Fibroblast of lung (primary cell): ENCODE data around the gene ANKRD35. TPM values are rescaled to one million over a fixed set of nuclear protein-coding genes. Genes with fewer than 3 reads are reported as not detected.
A peak's percentile ranks its signal among the peaks of the same experiment; 100 is the strongest.

Experiments
- DNase-seq, 2 donors: peaks; one replicate each; pipeline versions ENCODE4 v3.0.0 to v3.0.0-alpha.2; 2010; ENCODE audit warnings: low read depth in 2 of 2
- H2AFZ ChIP-seq: 2 replicates; pipeline ENCODE4 v1.5.1; 2012; ENCODE audit warnings: low read length, control low read depth, inconsistent platforms
- H3K27ac ChIP-seq: 2 replicates; pipeline ENCODE4 v1.5.1; 2011; ENCODE audit warnings: low read length, control low read depth; ENCODE audit not compliant: insufficient read depth
- H3K27me3 ChIP-seq: 2 replicates; pipeline ENCODE4 v1.5.1; 2011; ENCODE audit warnings: mild to moderate bottlenecking, low read length; ENCODE audit not compliant: control insufficient read depth, insufficient read depth
- H3K36me3 ChIP-seq: 2 replicates; pipeline ENCODE4 v1.5.1; 2011; ENCODE audit warnings: low read length; ENCODE audit not compliant: control insufficient read depth, insufficient read depth
- H3K4me1 ChIP-seq: 2 replicates; pipeline ENCODE4 v1.5.1; 2011; ENCODE audit warnings: low read length; ENCODE audit not compliant: control insufficient read depth, insufficient read depth; ENCODE audit errors: extremely low read depth
- H3K4me2 ChIP-seq: 2 replicates; pipeline ENCODE4 v1.5.1; 2011; ENCODE audit warnings: low read length, control low read depth; ENCODE audit not compliant: insufficient read depth; ENCODE audit errors: extremely low read depth
- H3K4me3 ChIP-seq, 4 experiments: fragments of 200-600 bp in 1 of 4; sonication (generic) in 1 of 4; replicated peaks in 1 of 4; 2 replicates each; pipeline ENCODE4 v1.5.1; 2011 to 2016; ENCODE audit warnings: low read length in 4 of 4, low read depth in 3 of 4, mild to moderate bottlenecking in 3 of 4, control low read depth in 2 of 4, inconsistent platforms in 1 of 4, mixed read lengths in 1 of 4; ENCODE audit not compliant: insufficient read depth in 1 of 4; ENCODE audit errors: control extremely low read depth in 1 of 4
- H3K79me2 ChIP-seq: 2 replicates; pipeline ENCODE4 v1.5.1; 2012; ENCODE audit warnings: mild to moderate bottlenecking, low read length, inconsistent platforms; ENCODE audit not compliant: control insufficient read depth, insufficient read depth
- H3K9ac ChIP-seq: 2 replicates; pipeline ENCODE4 v1.5.1; 2011; ENCODE audit warnings: mild to moderate bottlenecking, low read length, control low read depth; ENCODE audit not compliant: insufficient read depth
- H3K9me3 ChIP-seq: 2 replicates; pipeline ENCODE4 v1.5.1; 2012; ENCODE audit warnings: low read depth, low read length; ENCODE audit not compliant: control insufficient read depth, insufficient read depth
- H4K20me1 ChIP-seq: 2 replicates; pipeline ENCODE4 v1.5.1; 2011; ENCODE audit warnings: low read length; ENCODE audit not compliant: control insufficient read depth, insufficient read depth; ENCODE audit errors: extremely low read depth
- CTCF ChIP-seq, 2 donors: IDR thresholded peaks in 1 of 2; conservative IDR thresholded peaks in 1 of 2; 1 replicate in 1 of 2; 2 replicates in 1 of 2; pipeline ENCODE4 v1.5.1; 2011 to 2012; ENCODE audit warnings: low read length in 2 of 2, control low read depth in 1 of 2, inconsistent platforms in 1 of 2, low read depth in 1 of 2, mild to moderate bottlenecking in 1 of 2
- EZH2 ChIP-seq: IDR thresholded peaks from 2 replicates; pipeline ENCODE4 v1.5.1; 2012; ENCODE audit warnings: low read length, control low read depth, mild to moderate bottlenecking; ENCODE audit errors: missing control alignments
- polyA plus RNA-seq, 2 donors: library from polyadenylated mRNA; depleted of rRNA in 1 of 2; stranded (reverse) in 1 of 2; unstranded in 1 of 2; fragments of >200 nt; gene quantifications; 2 replicates each; pipeline ENCODE4 v1.2.1, GENCODE V29; 2011 to 2012; ENCODE audit warnings: missing spikeins in 1 of 2
- total RNA-seq: library from RNA; depleted of rRNA; stranded (reverse); fragments of >200 nt; gene quantifications from 2 replicates; pipeline ENCODE4 v1.2.1, GENCODE V29; 2014

The ANKRD35 gene
- total and polyA plus RNA-seq, 2 donors (not counting 1 experiment from before 2014, with no cell fraction given): 0.65 to 4.5 TPM

DNA sequence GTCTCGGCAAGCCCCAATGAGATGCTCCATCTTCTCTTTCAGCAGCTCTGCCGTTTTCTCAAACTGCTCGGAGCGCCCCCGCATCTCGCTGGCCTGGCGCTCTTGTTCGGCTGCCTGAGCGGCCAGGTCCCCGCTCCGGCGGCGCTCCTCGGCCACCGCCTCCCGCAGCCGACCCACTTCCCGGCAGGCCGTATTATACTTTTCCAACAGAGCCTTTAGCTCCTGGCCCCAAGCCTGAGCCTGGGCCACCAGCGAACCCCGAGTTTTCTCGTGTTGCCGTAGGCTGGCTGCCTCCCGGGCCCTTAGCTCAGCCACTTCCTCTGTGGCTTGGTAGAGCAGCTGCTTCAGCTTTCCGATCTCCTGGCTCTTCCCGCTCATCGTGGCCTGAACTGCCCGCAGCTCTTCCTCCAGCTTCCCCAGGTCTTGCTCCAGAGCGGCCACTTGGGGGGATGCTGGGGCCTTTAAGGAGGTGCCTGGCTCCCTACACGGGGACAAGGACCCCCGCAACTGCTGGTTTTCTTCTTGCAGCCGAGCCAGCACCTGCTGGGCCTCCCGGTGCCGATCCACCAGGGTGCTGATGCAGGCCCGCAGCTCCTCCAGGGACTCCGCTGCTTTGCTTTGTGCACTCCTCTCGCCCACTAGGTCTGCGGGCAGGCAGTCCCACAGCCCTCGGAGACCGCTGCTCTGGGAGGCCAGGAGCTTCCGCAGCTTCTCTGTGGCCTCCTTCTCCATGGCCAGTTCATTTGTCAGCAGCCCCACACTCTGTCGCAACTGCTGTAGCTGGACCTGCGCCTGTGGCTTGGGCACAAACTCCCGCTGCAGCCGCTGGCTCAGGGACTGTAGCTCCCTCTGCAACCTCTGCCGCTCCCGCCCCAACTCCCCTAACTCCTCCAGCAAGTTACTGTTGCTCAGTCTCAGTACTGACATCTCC, 13.4 kb downstream of the ANKRD35 start:
- Histone ChIP-seq H3K9me3 (no peaks in the 10 kb centered on the region), H3K4me1 (peaks cover 2% of the 10 kb centered on the region), H3K4me3 (peak overlapping the region; percentile 64 to 72 (median 66)), H3K27me3 (peaks cover 5% of the 10 kb centered on the region), H3K9ac (peak overlapping the region; percentile 45), H3K79me2 (no peaks in the 10 kb centered on the region), H2AFZ (peak overlapping the region; percentile 94), H4K20me1 (no peaks in the 10 kb centered on the region), H3K36me3 (no peaks in the 10 kb centered on the region), H3K27ac (peak overlapping the region; percentile 44), H3K4me2 (peak overlapping the region; percentile 97)
- DNase-seq: peak; percentile 54 to 64
- TF ChIP-seq EZH2 (no peak), CTCF (conservative IDR thresholded peaks at IDR 0.05 in 1 of 2, IDR thresholded peaks at IDR 0.05 in 1 of 2; ENCODE audit: low read depth in 1 of 2, low read length in 2 of 2) (no peak)

DNA sequence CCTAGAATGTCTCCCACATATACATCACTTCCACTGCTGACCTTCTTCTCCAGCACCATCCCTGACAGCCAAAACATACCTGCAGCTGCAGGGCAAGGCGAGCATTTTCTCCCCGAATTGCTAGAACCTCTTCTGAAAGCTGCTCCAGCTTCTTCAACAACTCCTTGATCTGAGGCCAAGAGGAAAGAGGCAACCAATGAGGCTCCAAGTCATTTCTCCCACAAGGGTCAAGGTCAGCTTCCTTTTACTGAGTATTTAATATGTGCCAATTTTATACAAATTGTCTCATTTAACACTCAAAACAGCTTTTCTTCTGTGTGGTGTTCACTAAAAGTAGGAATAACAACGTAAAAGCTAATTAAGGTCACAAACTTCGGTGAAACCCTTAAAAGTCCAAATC, 17.4 kb downstream of the ANKRD35 start:
- Histone ChIP-seq H3K79me2 (no peaks in the 10 kb centered on the region), H3K9ac (no peak overlapping the region), H3K27me3 (no peaks in the 10 kb centered on the region), H4K20me1 (no peaks in the 10 kb centered on the region), H3K27ac (no peak overlapping the region), H3K4me2 (no peak overlapping the region), H3K9me3 (no peaks in the 10 kb centered on the region), H3K4me3 (no peak overlapping the region), H3K36me3 (no peaks in the 10 kb centered on the region), H3K4me1 (peaks cover 2% of the 10 kb centered on the region), H2AFZ (no peak overlapping the region)
- TF ChIP-seq CTCF (conservative IDR thresholded peaks at IDR 0.05 in 1 of 2, IDR thresholded peaks at IDR 0.05 in 1 of 2; ENCODE audit: low read depth in 1 of 2, low read length in 2 of 2) (no peak), EZH2 (no peak)
- no peak for DNase-seq

- H3K27me3 ChIP-seq: no peaks in the 10 kb centered on the region
- no peak overlapping the region for H3K4me3 ChIP-seq
- no peak overlapping the region for H3K4me2 ChIP-seq
- no peak for TF ChIP-seq EZH2
- no peak for TF ChIP-seq CTCF (conservative IDR thresholded peaks at IDR 0.05 in 1 of 2, IDR thresholded peaks at IDR 0.05 in 1 of 2; ENCODE audit: low read depth in 1 of 2, low read length in 2 of 2)
- H3K4me1 ChIP-seq: peaks cover 4% of the 10 kb centered on the region
- no peak overlapping the region for H3K9ac ChIP-seq
- no peak overlapping the region for H3K27ac ChIP-seq
- H3K36me3 ChIP-seq: no peaks in the 10 kb centered on the region
- H4K20me1 ChIP-seq: no peaks in the 10 kb centered on the region
- H3K79me2 ChIP-seq: peaks cover under 1% of the 10 kb centered on the region
- no peak overlapping the region for H2AFZ ChIP-seq
- H3K9me3 ChIP-seq: no peaks in the 10 kb centered on the region
- DNase-seq: peak in 1 of 2 donors; percentile 23
Measured at GRCh38 chr1:145863282-145864018, 22.2 kb downstream of the ANKRD35 start.
